DOHH2 (cell line): ENCODE results near the gene PDE9A.
A peak's percentile ranks its signal among the peaks of the same experiment; 100 is the strongest.

Experiments used
- H3F3A ChIP-seq: fragments of 200-600 bp; sonication (generic), shearing (Covaris generic); 2 replicates; pipeline ENCODE4 v1.6.0; 2016; ENCODE audit warnings: antibody characterized with exemption, mild to moderate bottlenecking; ENCODE audit not compliant: control insufficient read depth, insufficient read depth
- H3K27ac ChIP-seq: fragments of 200-600 bp; sonication (generic); 2 replicates; pipeline ENCODE4 v1.5.1; 2014; ENCODE audit warnings: low read depth, mild to moderate bottlenecking, low read length, moderate library complexity
- H3K27me3 ChIP-seq: fragments of 200-600 bp; sonication (generic); 2 replicates; pipeline ENCODE4 v1.6.1; 2014; ENCODE audit warnings: mild to moderate bottlenecking, low read length, mixed read lengths; ENCODE audit not compliant: control insufficient read depth
- H3K36me3 ChIP-seq: fragments of 200-600 bp; sonication (generic); 2 replicates; pipeline ENCODE4 v1.6.1; 2014; ENCODE audit warnings: mild to moderate bottlenecking, low read length, moderate library complexity, mixed read lengths; ENCODE audit not compliant: control insufficient read depth
- H3K4me1 ChIP-seq: fragments of 200-600 bp; sonication (generic); 2 replicates; pipeline ENCODE4 v1.6.1; 2014; ENCODE audit warnings: mild to moderate bottlenecking, low read length, mixed read lengths; ENCODE audit not compliant: control insufficient read depth
- H3K4me2 ChIP-seq: fragments of 200-600 bp; sonication (generic); 2 replicates; pipeline ENCODE4 v1.6.0; 2014; ENCODE audit warnings: mild to moderate bottlenecking, low read length, moderate library complexity
- H3K4me3 ChIP-seq: fragments of 200-600 bp; sonication (generic); 2 replicates; pipeline ENCODE4 v1.5.1; 2014; ENCODE audit warnings: mild to moderate bottlenecking, low read length, mixed read lengths
- H3K79me2 ChIP-seq: fragments of 200-600 bp; sonication (generic); 2 replicates; pipeline ENCODE4 v1.6.1; 2014; ENCODE audit warnings: mild to moderate bottlenecking, low read length, mixed read lengths; ENCODE audit not compliant: control insufficient read depth
- H3K9me2 ChIP-seq: fragments of 200-600 bp; sonication (generic); replicated peaks from 2 replicates; pipeline ENCODE4 v1.6.1; 2014; ENCODE audit warnings: mild to moderate bottlenecking, low read length, mixed read lengths; ENCODE audit not compliant: control insufficient read depth
- H3K9me3 ChIP-seq: fragments of 200-600 bp; sonication (generic); 2 replicates; pipeline ENCODE4 v1.6.1; 2014; ENCODE audit warnings: antibody characterized with exemption, low read length, mixed read lengths; ENCODE audit not compliant: control insufficient read depth, insufficient read depth
- H4K20me1 ChIP-seq: fragments of 200-600 bp; sonication (generic); 2 replicates; pipeline ENCODE4 v1.6.0; 2014; ENCODE audit warnings: low read depth, mild to moderate bottlenecking, antibody characterized with exemption, low read length, moderate library complexity; ENCODE audit not compliant: control insufficient read depth, insufficient read depth
- EZH2phosphoT487 ChIP-seq: fragments of 200-600 bp; sonication (generic); IDR thresholded peaks from 2 replicates; pipeline ENCODE4 v1.6.1; 2017; ENCODE audit warnings: borderline replicate concordance, mild to moderate bottlenecking, antibody characterized with exemption, low read length, moderate library complexity, mixed read lengths
- TF ChIP-seq, protein P1 (sequence below): fragments of 200-600 bp; sonication (generic); IDR thresholded peaks from one replicate; pipeline ENCODE4 v1.5.1; 2014; ENCODE audit warnings: antibody characterized with exemption, mild to moderate bottlenecking, low read depth, low read length; ENCODE audit not compliant: poor library complexity, severe bottlenecking

The PDE9A gene

DNA sequence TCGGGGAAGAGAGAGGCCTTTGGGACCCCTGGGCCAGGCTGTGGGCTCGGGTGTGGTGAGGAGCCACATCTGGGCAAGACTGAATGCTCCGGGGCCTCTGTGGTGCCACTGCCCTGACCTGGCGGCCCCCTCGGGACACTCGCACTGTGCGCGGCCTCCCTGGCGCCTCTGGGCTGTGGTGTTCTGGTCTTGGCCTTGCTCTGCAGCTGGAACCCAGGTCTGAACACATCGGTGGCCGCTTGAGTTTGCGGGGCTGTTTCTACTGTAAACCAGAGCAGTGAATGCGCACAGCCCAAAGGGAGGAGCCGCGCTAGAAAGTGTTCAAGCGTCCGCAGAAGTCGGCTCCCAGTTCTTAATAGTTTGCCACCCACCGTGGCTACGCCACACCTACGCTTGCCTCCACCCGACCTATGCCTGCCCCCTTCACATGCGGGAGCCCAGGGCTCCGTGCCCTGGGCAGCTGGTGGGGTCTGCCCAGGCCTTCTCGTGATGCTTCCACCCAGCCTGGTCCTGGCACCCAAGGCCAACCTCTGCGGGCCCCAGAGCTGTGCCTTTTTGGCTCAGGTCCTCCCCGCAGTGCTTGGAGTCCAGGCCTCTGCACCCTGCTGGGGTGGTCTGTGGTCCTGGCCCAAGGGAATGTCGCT lies 4.4 kb downstream of the PDE9A start:
- Histone ChIP-seq H3K4me3 (peak overlapping the region; percentile 82), H3K4me2 (peak overlapping the region; percentile 98), H3K79me2 (peaks cover 70% of the 10 kb centered on the region), H4K20me1 (peaks cover 32% of the 10 kb centered on the region), H3K27me3 (peaks cover 4% of the 10 kb centered on the region; the same call in 1 of the 2 replicates), H3F3A (peaks cover 32% of the 10 kb centered on the region), H3K9me3 (no peaks in the 10 kb centered on the region), H3K4me1 (peaks cover 92% of the 10 kb centered on the region), H3K9me2 (no peaks in the 10 kb centered on the region), H3K27ac (peak overlapping the region; percentile 91), H3K36me3 (peaks cover 21% of the 10 kb centered on the region)
- TF ChIP-seq, protein P1, sequence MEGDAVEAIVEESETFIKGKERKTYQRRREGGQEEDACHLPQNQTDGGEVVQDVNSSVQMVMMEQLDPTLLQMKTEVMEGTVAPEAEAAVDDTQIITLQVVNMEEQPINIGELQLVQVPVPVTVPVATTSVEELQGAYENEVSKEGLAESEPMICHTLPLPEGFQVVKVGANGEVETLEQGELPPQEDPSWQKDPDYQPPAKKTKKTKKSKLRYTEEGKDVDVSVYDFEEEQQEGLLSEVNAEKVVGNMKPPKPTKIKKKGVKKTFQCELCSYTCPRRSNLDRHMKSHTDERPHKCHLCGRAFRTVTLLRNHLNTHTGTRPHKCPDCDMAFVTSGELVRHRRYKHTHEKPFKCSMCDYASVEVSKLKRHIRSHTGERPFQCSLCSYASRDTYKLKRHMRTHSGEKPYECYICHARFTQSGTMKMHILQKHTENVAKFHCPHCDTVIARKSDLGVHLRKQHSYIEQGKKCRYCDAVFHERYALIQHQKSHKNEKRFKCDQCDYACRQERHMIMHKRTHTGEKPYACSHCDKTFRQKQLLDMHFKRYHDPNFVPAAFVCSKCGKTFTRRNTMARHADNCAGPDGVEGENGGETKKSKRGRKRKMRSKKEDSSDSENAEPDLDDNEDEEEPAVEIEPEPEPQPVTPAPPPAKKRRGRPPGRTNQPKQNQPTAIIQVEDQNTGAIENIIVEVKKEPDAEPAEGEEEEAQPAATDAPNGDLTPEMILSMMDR = no peak
- TF ChIP-seq EZH2phosphoT487 = no peak

DNA sequence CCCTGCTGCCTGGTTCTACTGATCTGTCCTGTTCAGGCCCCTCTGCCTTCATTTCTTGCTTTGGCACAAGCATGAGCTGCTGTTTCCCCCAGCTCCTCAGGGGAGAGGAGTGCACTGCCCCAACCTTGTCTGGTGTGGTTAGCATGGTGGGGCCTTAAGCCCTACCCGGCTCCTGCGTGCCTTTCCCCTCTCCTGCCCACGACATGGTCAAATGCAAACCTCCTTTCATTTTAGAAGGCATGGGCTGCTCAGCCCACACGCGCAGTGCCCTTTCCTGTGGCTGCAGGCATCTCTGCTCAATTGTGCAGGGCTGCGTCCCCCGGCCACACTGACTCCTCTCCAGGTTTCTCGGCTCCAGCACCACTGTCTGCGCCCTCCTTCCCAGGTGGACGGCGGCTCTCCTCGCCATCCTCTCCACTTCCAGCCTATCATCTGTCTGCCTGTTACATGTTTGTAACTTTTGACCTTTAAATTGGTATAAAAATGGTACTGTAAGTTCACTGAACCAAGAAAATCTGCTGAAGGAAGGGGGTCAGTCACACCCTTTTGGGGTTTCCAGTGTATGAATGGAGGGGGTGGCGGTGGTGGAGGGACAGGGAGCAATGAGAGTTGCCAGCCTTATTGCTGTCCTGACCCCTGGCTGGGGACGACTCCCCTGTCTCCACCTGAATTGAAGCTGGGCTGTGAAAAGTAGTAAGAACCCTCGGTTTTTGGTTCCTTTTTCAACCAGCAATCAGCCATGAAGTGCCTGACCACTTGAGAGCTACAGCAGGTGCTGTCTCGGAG lies 5.1 kb downstream of the PDE9A start:
- peaks cover 34% of the 10 kb centered on the region for H4K20me1 ChIP-seq
- TF ChIP-seq, protein P1 = no peak
- TF ChIP-seq EZH2phosphoT487 = no peak
- H3K79me2 ChIP-seq = peaks cover 77% of the 10 kb centered on the region
- H3K4me3 ChIP-seq = peak overlapping the region; percentile 82
- H3K4me2 ChIP-seq = peak overlapping the region; percentile 98
- H3K9me2 ChIP-seq = no peaks in the 10 kb centered on the region
- H3K9me3 ChIP-seq = no peaks in the 10 kb centered on the region
- no peaks in the 10 kb centered on the region for H3K27me3 ChIP-seq
- H3K4me1 ChIP-seq = peaks cover 91% of the 10 kb centered on the region
- H3K27ac ChIP-seq = peak overlapping the region; percentile 91
- peaks cover 32% of the 10 kb centered on the region for H3F3A ChIP-seq
- H3K36me3 ChIP-seq = peaks cover 25% of the 10 kb centered on the region

DNA sequence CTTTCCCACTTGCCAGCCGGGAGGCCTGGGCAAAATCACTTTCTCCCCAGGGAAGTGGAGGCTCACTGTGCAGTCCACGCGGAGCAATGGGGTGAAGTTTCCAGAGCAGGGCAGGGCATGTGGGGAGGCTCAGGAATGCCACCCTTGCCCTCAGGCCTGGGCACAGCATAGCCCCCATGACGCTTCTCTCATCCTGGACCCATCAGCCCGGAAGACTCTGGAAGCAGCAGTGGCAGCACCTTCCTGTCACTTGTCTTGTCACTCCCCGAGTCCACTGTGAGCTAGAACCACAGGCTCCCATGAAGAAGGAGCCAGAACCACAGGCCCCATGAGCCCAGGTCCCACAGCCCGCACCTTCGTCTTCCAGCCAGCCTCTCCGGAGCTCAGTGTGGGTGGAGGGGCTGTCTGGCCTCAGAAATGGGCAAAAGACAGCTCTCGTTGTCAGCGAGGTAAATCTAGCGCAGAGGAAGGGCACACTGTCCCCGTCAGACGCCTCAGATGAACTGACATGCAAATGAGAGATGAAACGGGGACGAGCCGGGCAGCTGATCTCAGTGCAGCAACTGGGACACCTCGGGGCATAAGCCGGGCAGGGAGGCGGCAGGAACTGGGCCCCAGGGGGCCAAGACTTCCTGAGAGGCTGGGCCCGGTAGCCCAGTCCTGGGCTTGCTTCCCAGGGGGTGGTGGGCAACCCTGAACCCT lies 6.1 kb downstream of the PDE9A start:
- peak overlapping the region; percentile 82 for H3K4me3 ChIP-seq

More for the DNA sequence above, 6.1 kb downstream of the PDE9A start:
- H3K36me3 ChIP-seq = peaks cover 25% of the 10 kb centered on the region
- peaks cover 34% of the 10 kb centered on the region for H4K20me1 ChIP-seq
- H3K9me2 ChIP-seq = no peaks in the 10 kb centered on the region
- no peaks in the 10 kb centered on the region for H3K9me3 ChIP-seq
- H3K27me3 ChIP-seq = no peaks in the 10 kb centered on the region
- H3K27ac ChIP-seq = peak overlapping the region; percentile 91
- peaks cover 86% of the 10 kb centered on the region for H3K4me1 ChIP-seq
- peak overlapping the region; percentile 98 for H3K4me2 ChIP-seq
- peaks cover 82% of the 10 kb centered on the region for H3K79me2 ChIP-seq
- TF ChIP-seq, protein P1 = no peak
- no peak for TF ChIP-seq EZH2phosphoT487
- peaks cover 32% of the 10 kb centered on the region for H3F3A ChIP-seq
